GM21390 (cell line): ENCODE results near the gene COL4A2.
A peak's percentile ranks its signal among the peaks of the same experiment; 100 is the strongest.
"Not testable (repeated sequence)": the region's sequence is repeated elsewhere in the genome, so short reads cannot be mapped to it uniquely, and the experiment has no call there.

Source experiments
- ATAC-seq: cut with Tn5 transposase; IDR thresholded peaks from one replicate; pipeline ENCODE4 v1.9.1; 2021; ENCODE audit not compliant: unreplicated experiment

COL4A2 gene

DNA sequence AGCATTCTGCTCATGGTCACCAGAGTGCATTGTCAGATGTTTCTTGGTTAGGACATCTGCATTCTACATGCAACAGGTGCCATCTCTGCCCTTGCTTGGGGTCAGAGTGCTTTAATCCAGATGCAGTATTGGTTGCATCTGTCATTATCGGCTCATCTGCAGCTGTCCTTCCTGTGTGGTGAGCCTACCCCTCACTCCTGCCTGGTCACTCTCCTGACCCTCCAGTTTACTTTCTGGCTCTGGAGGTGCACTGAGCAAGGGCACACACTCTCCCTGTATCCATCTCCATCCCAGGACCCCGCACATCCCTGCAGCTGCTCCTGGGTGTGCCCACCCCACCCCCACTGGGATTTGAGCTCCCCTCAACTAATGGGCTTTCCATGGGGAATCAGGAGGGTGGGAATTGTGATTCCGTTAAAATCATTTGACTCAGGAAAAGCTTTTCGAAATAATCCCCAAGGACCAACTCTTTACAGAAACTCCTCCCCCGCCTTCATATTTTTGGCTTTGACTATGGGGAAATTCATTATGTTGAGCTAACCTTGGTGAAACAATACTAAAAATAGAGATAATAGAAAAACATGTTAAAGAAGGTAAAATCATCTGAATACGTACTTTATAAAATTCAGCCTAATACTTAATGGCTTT lies 70.2 kb downstream of the COL4A2 start:
- no peak for ATAC-seq

- no peak for ATAC-seq
These were observed 70.7 kb downstream of the COL4A2 start for GRCh38 chr13:110377826-110378201.

DNA sequence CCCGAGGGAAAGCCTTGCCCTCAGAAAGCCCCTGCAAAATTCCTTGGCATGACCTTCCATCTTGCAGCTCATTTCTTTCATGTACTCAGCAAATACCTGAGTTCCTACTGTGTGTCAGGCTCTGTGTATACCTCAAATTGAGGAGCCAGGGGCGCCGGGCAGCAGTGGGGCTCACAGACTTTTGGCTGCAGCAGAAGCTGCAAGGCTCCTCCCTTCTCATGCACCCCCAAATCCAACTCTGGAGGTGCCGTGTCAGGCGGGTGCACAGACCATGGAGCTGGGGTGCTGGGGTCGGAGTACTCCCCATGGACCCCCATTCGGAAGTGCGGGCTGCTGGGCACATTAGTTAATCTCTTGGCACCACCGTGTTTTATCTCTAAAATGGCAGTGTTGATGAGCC lies 72.3 kb downstream of the COL4A2 start:
- no peak for ATAC-seq

DNA sequence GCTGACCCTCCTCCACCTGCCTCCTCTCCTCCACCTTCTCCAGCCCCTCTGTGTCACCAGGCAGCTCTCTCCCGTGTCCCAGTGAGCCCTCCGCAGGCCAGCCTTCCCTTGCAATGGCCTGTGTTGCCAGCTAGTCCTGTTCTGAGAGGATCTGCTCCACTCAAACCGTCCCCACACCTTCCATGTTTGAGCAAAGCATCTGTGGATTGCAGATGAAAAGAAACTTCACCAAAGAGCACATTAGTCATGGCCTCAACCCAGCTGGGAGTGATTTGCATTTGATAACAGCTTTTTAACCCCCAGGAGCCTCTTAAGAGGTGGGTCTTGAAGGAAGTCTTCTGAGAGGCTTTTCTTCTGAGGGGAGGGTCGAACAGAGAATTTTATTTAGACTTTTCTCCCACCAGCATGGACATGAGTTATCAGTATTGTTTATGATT lies 72.8 kb downstream of the COL4A2 start:
- ATAC-seq = no peak

DNA sequence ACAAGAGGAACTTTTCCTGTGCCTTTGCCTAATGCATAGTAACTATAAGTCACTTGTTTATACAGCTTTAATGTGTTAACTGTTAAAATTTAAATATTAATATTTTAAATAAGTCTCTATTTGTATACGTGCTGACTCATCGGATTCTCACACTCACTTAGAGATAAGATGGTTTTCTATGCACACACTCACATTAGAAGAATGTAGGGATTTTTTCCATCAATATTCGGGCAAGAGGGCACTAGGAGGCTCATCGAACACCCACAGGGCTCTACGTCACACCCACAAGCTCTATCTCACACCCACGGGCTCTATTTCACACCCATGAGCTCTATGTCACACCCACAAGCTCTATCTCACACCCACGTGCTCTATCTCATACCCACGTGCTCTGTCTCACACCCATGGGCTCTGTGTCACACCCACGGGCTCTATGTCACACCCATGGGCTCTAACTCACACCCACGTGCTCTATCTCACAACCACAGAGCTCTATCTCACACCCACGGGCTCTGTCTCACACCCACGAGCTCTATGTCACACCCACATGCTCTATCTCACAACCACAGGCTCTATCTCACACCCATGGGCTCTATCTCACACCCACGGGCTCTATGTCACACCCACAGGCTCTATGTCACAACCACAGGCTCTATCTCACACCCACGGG lies 73.4 kb downstream of the COL4A2 start:
- no peak for ATAC-seq

GRCh38 chr13:110381029-110381360 lies 73.9 kb downstream of the COL4A2 start:
- ATAC-seq = no peak

DNA sequence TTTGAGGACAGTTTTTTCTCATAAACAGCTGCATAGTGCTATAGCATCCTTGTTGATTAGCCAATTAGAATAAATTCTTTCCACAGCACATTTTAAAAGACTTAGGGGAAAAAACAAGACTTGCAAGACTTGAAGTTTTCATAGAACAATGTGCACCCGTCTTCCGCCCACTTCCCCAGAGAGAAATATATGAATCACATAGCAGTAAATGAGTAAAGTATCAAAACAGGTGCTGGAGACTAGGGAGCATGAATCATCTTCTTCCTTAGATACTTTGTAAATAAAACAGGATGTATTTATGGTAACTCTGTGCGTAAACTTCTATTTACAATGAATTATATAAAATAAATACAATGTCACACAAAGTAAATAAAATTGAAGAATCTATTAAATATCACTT lies 75.1 kb downstream of the COL4A2 start:
- no peak for ATAC-seq

DNA sequence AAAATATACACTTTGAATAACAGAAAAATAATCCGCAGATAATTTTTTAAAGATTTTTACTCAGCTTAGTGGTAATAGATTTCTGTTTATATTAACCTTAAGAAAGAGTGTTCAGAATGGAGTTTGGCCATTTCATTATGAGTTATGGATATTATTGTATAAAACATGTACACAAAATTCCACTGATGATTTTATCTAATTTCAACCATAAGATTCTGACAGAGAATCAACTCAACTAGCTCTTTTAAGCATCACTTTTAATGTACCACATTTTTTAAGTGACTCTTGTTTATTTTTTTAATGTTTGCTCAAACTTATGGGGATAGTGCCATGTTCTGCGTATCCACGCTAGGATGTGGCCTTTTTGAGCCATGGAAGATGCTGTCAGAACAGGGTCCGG lies 75.7 kb downstream of the COL4A2 start:
- no peak for ATAC-seq

- ATAC-seq = peak; percentile 92
These were observed 80.5 kb downstream of the COL4A2 start for GRCh38 chr13:110387451-110388107.

GRCh38 chr13:110388108-110388943 lies 81.2 kb downstream of the COL4A2 start:
- ATAC-seq = no peak

DNA sequence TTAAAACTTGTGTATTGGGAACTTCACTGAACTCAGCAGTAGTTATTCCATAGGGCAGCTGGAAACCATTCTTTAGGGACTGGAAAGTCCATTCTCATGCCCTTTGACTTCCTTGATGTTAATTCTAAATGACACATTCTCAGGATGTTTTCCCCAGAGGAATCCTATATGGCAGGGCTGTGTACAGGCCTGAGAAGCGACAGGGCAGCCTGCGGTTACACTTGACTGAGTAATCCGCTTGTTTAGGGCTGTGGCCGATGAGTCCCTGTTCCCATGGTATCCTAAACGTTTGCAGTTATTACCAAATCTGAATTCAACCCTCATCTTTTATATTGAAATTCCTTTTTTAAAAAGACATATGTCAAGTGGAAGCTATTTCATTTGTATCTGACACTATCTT lies 83.5 kb downstream of the COL4A2 start:
- no peak for ATAC-seq

DNA sequence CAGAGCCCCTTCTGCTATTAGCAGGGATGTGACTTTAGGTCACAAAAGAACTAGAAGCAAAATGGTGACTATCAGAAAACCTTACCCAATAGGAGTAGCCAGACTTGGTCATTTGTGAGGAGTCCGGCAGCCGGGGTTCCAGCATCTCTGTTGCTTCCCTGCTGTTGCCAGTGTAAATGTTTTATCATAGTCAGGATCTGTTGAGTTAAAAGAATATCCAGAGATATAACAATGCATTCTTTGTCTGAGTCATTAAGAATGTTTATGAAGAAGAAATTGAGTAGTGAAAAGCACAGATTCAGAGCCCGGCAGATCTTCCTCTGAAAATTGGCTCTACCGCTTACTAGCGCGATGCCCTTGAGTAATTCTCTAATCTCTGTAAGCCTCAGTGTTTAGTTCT lies 84.2 kb downstream of the COL4A2 start:
- no peak for ATAC-seq

- ATAC-seq = no peak
These were observed 85.6 kb downstream of the COL4A2 start for GRCh38 chr13:110392510-110393240.

- ATAC-seq = no peak
These were observed 86.7 kb downstream of the COL4A2 start for GRCh38 chr13:110393761-110394160.

DNA sequence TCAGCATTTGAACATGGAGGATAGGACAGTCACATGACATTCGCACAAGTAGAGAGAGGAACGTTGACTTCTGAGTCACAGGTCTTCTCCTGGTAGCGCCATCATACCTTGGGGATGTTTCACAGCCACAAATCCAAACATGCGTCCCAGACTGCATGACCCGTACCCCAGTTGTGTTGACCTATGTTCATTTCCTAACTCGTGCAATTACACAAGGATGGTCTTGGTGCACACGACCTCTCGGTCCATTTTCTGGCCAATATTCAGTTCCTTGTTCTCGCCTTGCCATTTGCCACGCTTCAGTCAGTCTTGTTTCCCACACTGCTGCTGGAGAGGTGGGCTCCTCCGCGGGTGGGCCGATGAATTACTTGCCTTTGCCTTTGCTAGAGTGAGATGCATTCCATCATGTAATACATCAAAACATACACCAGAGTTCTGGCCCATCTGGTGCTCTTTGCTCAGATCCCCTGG lies 87.3 kb downstream of the COL4A2 start:
- no peak for ATAC-seq

DNA sequence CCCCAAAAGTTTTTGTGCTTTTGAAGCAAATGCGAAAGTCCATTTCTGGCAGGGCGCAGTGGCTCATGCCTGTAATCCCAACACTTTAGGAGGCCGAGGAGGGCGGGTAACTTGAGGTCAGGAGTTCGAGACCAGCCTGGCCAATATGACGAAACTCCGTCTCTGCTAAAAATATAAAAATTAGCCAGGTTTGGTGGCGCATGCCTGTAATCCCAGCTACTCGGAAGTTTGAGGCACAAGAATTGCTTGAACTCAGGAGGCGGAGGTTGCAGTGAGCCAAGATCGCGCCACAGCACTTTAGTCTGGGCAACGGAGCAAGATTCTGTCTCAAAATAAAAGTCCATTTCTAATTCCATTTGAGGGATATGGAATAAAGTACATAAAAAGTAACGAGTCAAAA lies 88.5 kb downstream of the COL4A2 start:
- ATAC-seq = not testable (repeated sequence)

DNA sequence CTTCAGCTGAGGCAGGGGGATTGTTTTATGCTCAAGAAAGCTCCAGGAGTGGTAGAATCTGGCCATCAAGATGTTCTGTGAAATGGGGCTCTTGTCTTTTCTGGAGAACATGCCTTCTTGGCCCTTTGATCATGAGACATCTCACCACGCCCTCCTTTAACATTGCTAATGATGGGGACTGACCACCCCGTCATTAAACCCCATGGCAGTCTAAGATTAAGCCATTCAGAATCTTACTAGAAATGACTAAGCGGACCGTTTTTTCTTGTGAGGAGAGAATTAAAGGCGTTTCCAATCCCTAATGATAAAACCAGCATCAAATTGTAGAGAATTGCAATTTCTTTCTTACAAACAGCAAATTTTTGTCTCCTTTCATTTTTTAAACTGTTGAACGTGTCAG lies 89.4 kb downstream of the COL4A2 start:
- ATAC-seq = no peak

DNA sequence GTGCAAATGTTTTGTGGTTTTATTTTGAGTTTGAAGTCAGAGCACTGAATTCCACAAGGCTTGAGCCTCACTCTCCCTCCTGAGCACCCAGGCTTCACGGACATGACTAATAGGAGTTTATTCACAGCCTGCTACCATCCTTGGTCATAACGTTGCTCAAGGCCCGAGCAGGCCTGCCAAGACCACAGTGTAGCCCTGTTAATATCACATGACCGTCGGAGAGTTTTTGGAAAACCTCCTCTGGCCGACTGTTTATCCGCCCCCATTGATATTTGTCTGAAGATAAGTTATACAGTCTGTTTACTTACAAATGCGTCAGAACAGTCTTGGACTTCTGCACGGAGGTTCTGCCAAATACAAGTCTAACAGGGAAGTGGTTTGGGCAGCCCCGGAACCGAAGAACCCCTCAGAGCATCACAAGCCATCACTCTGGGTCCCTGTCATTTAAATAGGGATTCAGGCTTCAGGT lies 89.9 kb downstream of the COL4A2 start:
- ATAC-seq = no peak

DNA sequence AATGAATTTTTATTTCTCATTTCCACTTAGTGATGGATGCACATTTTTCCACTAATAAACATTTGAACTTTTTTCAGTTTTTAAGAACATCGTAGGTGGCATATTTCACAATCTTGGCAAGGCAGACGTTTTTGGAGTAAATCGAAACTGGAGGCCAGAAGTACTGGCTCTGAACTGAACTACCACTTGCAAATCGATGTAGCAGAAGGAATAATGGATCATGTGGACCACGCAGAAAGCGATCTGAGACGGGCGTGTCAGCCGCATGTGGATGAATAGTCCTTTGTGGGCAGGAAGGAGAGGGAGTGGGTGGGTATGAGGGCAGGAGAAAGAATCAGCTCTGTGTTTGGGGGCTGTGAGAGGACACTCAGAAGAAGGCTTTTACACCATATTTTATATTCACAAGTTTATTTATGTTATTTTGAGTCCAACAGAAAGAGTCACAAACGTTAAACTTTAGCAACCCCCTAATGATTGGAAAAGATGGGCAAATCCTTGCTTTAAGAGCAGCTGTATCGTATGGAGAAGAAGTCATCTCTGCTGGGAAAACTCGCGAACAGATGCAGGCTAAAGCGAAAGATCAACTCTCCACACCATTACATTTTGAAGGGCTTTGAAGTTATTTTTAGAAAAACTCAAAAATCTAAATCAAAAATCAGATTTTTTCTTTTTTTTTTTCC lies 90.5 kb downstream of the COL4A2 start:
- no peak for ATAC-seq
